HepG2 (cell line): ENCODE measurements around the gene DMRT1.

Experiments
- BCLAF1 ChIP-seq: fragments of 450-650 bp; IDR thresholded peaks from 2 replicates; pipeline ENCODE4 v1.6.1; 2017; ENCODE audit warnings: mild to moderate bottlenecking
- ELK4 ChIP-seq: sonication (generic); formaldehyde crosslinking; IDR thresholded peaks from 2 replicates; pipeline ENCODE4 v1.9.0; 2021; ENCODE audit warnings: missing genetic modification reagents, borderline replicate concordance
- HOXA9 ChIP-seq: sonication (generic); formaldehyde crosslinking; IDR thresholded peaks from 2 replicates; pipeline ENCODE4 v1.8.1; 2022; ENCODE audit warnings: missing genetic modification reagents, mild to moderate bottlenecking, moderate library complexity, borderline replicate concordance
- MAZ ChIP-seq, 2 experiments: sonication (generic) in 1 of 2; formaldehyde crosslinking in 1 of 2; IDR thresholded peaks; 2 replicates each; pipeline versions ENCODE4 v1.5.0 to v1.6.1; 2012 to 2020; ENCODE audit warnings: low read depth in 2 of 2, mild to moderate bottlenecking in 2 of 2, borderline replicate concordance in 1 of 2, improper control_type of control experiment in 1 of 2, low read length in 1 of 2, missing genetic modification reagents in 1 of 2, moderate library complexity in 1 of 2
- ZBTB20 ChIP-seq: sonication (generic); formaldehyde crosslinking; IDR thresholded peaks from 2 replicates; pipeline ENCODE4 v1.8.1; 2023; ENCODE audit warnings: missing genetic modification reagents, low read depth, mild to moderate bottlenecking, borderline replicate concordance
- ZFP41 ChIP-seq: sonication (generic); formaldehyde crosslinking; IDR thresholded peaks from 2 replicates; pipeline ENCODE4 v1.4.0; 2020; ENCODE audit warnings: mild to moderate bottlenecking, missing genetic modification reagents, borderline replicate concordance
- ZNF10 ChIP-seq: sonication (generic); formaldehyde crosslinking; IDR thresholded peaks from 2 replicates; pipeline ENCODE4 v1.4.0; 2020; ENCODE audit warnings: mild to moderate bottlenecking, low read depth, missing genetic modification reagents, borderline replicate concordance
- TF ChIP-seq, protein P1 (sequence below): sonication (generic); formaldehyde crosslinking; IDR thresholded peaks from 2 replicates; pipeline ENCODE4 v1.5.0; 2020; ENCODE audit warnings: mild to moderate bottlenecking, missing genetic modification reagents, moderate library complexity

DNA sequence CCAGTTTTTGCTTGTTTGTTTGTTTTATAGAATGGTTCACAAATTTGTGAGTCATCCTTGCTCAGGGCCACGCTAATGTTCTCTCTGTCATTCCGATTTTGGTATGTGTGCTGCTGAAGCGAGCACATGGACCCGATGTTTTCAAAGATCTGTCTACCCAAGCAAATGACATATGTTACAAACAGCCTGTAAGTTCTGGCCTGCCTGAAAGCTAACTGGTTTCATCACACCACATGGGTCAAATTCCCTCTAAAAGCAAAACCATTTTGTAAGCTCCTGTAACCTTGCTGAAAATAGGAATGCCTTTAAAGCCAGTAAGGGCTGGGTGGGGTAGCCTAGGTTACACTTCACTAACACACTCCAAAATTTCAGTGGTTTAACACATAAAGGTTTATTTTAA, 160.3 kb downstream of the DMRT1 start:
- TF ChIP-seq ZNF10 (CRISPR knock-in tag) (no peak), ZBTB20 (no peak), HOXA9 (no peak), MAZ (IDR thresholded peaks at IDR 0.05; ENCODE audit: borderline replicate concordance, low read depth, low read length) (no peak), MAZ (CRISPR knock-in tag; IDR thresholded peaks at IDR 0.05; ENCODE audit: low read depth) (no peak), ZFP41 (CRISPR knock-in tag) (no peak), BCLAF1 (no peak), ELK4 (no peak)
- TF ChIP-seq, protein P1, sequence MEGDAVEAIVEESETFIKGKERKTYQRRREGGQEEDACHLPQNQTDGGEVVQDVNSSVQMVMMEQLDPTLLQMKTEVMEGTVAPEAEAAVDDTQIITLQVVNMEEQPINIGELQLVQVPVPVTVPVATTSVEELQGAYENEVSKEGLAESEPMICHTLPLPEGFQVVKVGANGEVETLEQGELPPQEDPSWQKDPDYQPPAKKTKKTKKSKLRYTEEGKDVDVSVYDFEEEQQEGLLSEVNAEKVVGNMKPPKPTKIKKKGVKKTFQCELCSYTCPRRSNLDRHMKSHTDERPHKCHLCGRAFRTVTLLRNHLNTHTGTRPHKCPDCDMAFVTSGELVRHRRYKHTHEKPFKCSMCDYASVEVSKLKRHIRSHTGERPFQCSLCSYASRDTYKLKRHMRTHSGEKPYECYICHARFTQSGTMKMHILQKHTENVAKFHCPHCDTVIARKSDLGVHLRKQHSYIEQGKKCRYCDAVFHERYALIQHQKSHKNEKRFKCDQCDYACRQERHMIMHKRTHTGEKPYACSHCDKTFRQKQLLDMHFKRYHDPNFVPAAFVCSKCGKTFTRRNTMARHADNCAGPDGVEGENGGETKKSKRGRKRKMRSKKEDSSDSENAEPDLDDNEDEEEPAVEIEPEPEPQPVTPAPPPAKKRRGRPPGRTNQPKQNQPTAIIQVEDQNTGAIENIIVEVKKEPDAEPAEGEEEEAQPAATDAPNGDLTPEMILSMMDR (CRISPR knock-in tag): no peak
